ENCODE data around the gene GRID1.
A peak's percentile ranks its signal among the peaks of the same experiment; 100 is the strongest.

Gene GRID1

DNA sequence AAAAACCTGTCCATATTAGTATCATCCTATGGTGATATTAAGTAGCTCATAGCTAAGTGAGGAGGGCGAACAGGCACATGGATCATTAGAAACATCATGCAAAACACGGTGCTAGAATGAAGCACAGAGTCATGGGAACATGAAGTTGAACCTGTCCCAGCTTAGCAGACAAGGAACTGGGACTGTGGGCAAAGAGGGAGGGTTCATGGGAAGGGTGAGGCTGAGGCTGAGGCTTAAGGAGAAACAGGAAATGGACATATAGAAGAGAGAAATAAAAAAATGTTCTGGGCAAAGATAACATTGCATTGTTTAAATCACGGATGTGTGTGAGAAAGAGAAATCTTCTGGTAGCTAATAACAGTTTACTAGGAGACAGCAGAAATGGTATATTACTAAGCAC, 708.1 kb downstream of the GRID1 start:
- DNase-seq: no peak

GRCh38 chr10:85657476-85658113, 709.0 kb downstream of the GRID1 start:
- no peak for DNase-seq

- no peak for DNase-seq
Measured at GRCh38 chr10:85655411-85655810, 711.2 kb downstream of the GRID1 start.

GRCh38 chr10:85651497-85651882, 715.1 kb downstream of the GRID1 start:
- DNase-seq: no peak

- DNase-seq: no peak
Measured at GRCh38 chr10:85650791-85651496, 715.7 kb downstream of the GRID1 start.

- DNase-seq: no peak
Measured at GRCh38 chr10:85649461-85649860, 717.1 kb downstream of the GRID1 start.

- DNase-seq: no peak
Measured at GRCh38 chr10:85648279-85648754, 718.3 kb downstream of the GRID1 start.

DNA sequence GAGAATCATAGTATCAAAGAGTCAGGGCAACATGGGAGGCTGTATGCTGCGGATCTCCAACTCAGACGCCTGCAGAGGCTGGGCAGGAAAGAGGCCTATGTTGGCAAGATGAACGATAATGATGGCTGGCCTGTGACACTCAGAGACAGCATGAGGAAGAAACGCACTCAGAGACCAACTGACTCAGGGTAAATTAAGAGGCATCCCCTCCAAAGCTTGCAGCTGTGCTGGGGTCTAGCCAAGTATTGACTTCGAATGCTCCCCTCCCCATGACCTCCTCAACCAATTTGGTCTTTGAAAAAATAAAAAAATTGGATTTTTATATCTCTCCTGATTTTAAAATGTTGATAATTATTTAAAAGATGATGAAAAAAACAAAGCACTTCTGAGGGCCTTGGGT, 718.9 kb downstream of the GRID1 start:
- DNase-seq: no peak

DNA sequence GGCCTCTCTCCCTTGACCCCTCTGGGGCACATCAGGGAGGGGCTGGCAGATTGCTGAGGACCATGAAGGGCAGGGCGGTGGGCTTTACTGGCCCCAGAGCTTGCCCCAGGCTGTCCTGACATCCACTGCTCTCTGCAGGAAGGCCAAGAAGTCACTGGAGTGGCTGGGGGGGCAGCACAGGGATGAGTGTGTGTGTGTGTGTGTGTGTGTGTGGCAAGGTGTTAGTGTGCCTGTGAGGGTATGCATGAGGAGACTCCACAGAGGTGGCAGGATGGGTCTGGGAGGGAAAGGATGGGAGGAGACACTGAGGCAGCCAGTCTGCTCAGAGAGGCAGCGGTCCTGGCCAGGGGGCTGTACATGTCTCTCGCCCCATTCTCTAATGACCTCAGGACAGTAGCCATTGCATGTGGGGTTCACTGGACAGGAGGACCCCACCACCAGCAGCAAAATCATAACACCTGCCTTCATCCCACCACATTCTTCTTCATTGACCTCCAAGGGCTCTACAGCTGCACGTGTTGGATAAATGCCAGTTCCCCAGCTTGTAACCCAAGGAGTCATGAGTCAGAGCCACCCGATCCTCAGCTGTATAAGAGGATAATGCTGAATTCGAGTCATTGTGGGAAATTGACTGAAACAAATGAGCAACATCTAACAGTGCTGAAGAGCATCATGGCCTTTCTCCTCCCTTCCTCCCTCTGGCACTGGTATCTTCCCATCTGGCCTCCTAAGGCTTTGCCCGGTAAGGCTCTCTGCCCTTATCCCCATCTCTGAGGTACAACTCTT, 720.5 kb downstream of the GRID1 start:
- DNase-seq: peak; percentile 6

- no peak for DNase-seq
Measured at GRCh38 chr10:85645053-85645452, 721.5 kb downstream of the GRID1 start.

GRCh38 chr10:85643845-85644525, 722.6 kb downstream of the GRID1 start:
- peak; percentile 6 for DNase-seq

DNA sequence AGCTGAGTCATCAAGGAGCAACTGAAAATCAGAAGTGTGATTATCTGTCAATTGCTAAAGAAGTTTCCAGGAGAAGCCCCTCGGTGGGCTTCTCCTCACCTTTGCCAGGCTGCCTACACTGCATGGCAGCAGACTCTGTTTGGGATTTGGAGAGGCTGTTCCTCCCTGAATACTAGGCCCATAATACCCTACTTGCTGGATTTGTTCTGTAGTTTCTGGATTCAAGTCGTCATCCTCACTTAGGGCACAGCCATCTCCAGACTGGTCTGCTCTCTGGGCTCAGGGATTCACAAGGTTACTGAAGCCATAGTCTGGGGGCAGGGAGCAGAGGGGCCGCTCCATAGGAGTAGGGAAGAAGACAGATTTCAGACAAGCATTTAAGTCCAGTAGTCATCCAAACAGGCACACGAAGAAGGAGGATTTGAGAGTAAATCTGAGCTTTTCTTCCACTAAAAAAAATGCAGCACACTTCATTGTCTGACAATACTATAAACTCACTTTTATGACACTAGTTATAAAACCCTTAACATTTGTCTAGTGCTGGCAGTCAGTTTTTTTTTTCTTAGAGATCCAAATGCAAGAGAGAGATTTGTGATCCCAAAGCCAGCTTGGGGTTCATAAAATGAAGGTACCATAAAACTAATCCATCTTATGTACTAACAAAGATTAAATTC, 723.3 kb downstream of the GRID1 start:
- DNase-seq: no peak

DNA sequence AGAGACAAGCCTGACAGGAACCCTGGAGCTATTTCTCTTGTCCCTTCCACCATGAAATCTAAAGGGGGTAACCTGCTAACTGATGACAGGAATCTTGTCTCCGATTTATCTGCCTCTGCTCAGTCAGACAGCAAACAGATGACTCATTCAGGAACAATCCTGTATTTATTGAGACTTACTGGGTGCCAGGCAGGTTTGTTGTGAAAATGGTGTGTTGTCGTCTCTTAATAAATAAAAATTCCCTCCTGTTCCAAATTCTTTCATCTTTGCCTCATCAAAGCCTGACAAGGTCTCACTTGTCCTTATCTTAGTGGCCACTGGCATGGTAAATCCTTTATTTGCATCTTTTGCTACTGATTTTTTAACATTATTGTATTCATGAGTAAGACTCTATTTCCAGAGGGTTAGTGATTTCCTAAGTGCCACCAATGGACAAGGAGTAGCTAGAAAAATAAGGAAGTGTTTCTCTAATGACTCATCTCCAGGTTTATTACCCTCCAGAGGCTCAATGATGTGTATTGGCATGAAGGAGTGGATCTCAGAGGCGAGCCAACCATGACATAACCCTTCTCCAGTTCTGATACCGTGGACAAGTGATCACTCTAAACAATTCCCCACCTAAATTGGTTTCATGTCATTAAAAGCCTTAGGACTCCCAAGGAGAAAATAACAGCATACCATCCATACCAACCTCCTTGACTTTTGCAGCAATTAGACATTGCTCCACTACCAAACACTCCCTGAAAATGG, 724.0 kb downstream of the GRID1 start:
- DNase-seq: no peak

- DNase-seq: no peak
Measured at GRCh38 chr10:85642082-85642420, 724.5 kb downstream of the GRID1 start.

DNA sequence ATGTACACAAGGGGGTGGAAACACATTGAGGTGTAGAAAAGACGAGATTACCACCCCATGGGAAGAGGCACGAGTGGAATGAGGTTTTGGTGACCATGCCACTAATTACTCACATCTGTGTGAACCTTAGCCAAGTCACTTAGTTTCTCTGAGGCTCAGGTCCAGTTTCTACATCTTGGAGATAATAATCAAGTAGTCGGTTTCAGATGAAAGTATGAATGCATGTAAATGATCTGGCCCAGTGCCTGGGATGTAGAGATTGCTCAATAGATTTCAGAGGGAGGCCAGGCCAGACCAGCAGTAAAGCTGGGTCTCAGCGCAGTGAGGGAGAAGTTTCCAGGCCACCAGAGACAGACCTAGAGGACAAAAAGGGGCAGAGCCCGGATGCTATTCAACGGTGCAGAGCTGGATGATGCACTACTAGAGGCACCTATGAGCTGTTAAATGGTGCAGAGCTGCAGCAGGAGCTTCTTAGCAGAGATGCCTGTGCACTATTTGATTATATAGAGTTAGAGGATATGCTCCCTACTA, 725.1 kb downstream of the GRID1 start:
- DNase-seq: no peak

GRCh38 chr10:85638797-85639196, 727.8 kb downstream of the GRID1 start:
- no peak for DNase-seq

DNA sequence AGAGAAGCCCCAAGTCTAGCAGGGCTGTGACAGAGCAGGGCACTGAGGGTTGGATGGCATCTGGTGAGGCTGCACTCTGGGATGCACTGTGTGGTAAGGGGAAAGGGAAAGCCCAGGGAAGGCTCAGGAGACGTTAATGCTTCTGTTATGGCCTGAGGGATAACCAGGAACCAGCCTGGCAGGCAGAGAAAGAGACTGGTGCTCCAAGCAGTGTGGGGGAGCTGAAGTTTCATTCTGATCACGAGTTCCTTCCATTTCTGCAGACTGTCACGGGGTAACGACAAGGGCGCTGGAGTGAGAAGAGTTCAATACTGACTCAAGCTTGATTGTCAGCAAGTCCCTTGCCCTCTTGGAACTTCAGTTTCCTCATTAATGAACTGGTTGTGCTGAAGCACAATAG, 730.9 kb downstream of the GRID1 start:
- no peak for DNase-seq

GRCh38 chr10:85624511-85624910, 742.1 kb downstream of the GRID1 start:
- DNase-seq: no peak

- DNase-seq: no peak
Measured at GRCh38 chr10:85623758-85624157, 742.8 kb downstream of the GRID1 start.

DNA sequence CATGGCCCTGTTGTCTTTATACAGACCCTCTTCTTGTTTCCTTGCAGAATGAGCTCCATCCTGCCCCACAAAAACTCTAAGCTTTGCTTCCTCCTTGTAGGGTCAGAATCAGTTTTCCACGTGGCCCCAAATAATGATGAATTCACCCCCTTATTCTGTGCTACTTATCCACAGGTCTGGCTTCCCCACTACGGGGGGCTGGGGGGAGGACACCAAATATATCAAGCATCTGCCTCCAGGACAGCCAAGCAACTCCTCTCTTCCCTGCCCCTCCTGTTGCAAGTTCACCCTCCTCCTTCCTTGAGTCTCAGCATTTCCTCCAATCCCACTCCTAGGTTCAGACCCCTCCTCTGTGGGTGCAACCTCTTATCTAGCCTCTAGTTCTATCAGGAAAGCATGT, 743.3 kb downstream of the GRID1 start:
- DNase-seq: no peak

- DNase-seq: no peak
Measured at GRCh38 chr10:85622425-85622824, 744.2 kb downstream of the GRID1 start.

DNA sequence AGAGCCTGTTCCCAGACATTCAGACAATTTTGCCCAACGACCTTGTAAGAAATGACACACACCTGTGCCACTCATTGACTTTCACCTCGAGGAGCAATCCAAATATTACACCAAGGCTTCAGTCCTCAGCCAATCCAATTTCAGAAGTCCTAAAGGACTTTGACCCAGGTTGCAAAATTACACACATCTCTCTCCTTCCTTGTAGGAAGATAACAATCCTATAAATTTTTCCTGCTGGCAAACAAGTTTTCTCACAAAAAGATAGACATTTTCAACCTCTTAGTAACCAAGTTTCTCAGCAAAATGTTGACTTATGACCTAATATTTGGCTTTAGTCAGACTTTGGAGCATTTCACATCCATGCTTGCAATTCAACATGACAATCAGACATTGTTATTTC, 745.0 kb downstream of the GRID1 start:
- no peak for DNase-seq
